Tibial artery (tissue), 4 donors: Measurements from ENCODE around the gene ARMH4.

ENCODE experiments used
- DNase-seq, 2 donors: peaks; one replicate each; pipeline ENCODE4 v3.0.0-alpha.2; 2019
- H3K27ac ChIP-seq, 2 donors: fragments of 200-600 bp; sonication (generic) in 1 of 2; 1 replicate in 1 of 2; 2 replicates in 1 of 2; pipeline ENCODE4 v1.5.1; 2018 to 2019; ENCODE audit warnings: mild to moderate bottlenecking in 1 of 2
- H3K27me3 ChIP-seq, 2 donors: fragments of 200-600 bp; sonication (generic) in 1 of 2; one replicate each; pipeline versions ENCODE4 v1.5.1 to v1.6.0; 2016 to 2019
- H3K36me3 ChIP-seq, 3 donors: fragments of 200-600 bp; sonication (generic) in 2 of 3; one replicate each; pipeline ENCODE4 v1.5.1; 2016 to 2019; ENCODE audit warnings: mild to moderate bottlenecking in 2 of 3
- H3K4me1 ChIP-seq, 4 donors: fragments of 200-600 bp; sonication (generic) in 2 of 4; 1 replicate in 3 of 4; 2 replicates in 1 of 4; pipeline ENCODE4 v1.5.1; 2016 to 2019
- H3K4me3 ChIP-seq, 2 donors: fragments of 200-600 bp; sonication (generic) in 1 of 2; 1 replicate in 1 of 2; 2 replicates in 1 of 2; pipeline ENCODE4 v1.5.1; 2018 to 2019; ENCODE audit warnings: mild to moderate bottlenecking in 2 of 2
- H3K9me3 ChIP-seq, 3 donors: fragments of 200-600 bp; sonication (generic) in 1 of 3; one replicate each; pipeline ENCODE4 v1.5.1; 2016 to 2019
- CTCF ChIP-seq, 2 experiments: fragments of 200-600 bp in 1 of 2; fragments of 450-650 bp in 1 of 2; IDR thresholded peaks; one replicate each; pipeline ENCODE4 v1.5.1; 2017 to 2019; ENCODE audit warnings: antibody characterized with exemption in 2 of 2, mild to moderate bottlenecking in 1 of 2, moderate library complexity in 1 of 2
- intact Hi-C: fragments of 100-400 bp; cut with DNase I; formaldehyde crosslinking; loops from one replicate; pipeline ENCODE4 v1.15.0; 2023; ENCODE audit warnings: low total_unique reads

ARMH4 gene

GRCh38 chr14:58145936-58146335 lies 6.1 kb downstream of the ARMH4 start:
- intact Hi-C loops: no loop called here
- H3K27ac ChIP-seq: no peak overlapping the region

GRCh38 chr14:58143106-58143505 lies 8.9 kb downstream of the ARMH4 start:
- Histone ChIP-seq H3K27ac (no peak overlapping the region), H3K4me1 (no peaks in the 10 kb centered on the region), H3K4me3 (no peak overlapping the region), H3K9me3 (no peaks in the 10 kb centered on the region), H3K27me3 (no peaks in the 10 kb centered on the region), H3K36me3 (peaks cover 0 to 4% (median 0%) of the 10 kb centered on the region in 3 donors)
- intact Hi-C loops: no loop called here
- TF ChIP-seq CTCF (IDR thresholded peaks at IDR 0.05): no peak
- DNase-seq: no peak

More at GRCh38 chr14:58145936-58146335, 6.1 kb downstream of the ARMH4 start:
- H3K36me3 ChIP-seq: no peaks in the 10 kb centered on the region
- no peaks in the 10 kb centered on the region for H3K27me3 ChIP-seq
- no peak overlapping the region for H3K4me3 ChIP-seq
- no peak for DNase-seq
- H3K9me3 ChIP-seq: no peaks in the 10 kb centered on the region
- TF ChIP-seq CTCF (IDR thresholded peaks at IDR 0.05): no peak
- peaks cover 0 to 4% (median 2%) of the 10 kb centered on the region in 4 donors for H3K4me1 ChIP-seq

DNA sequence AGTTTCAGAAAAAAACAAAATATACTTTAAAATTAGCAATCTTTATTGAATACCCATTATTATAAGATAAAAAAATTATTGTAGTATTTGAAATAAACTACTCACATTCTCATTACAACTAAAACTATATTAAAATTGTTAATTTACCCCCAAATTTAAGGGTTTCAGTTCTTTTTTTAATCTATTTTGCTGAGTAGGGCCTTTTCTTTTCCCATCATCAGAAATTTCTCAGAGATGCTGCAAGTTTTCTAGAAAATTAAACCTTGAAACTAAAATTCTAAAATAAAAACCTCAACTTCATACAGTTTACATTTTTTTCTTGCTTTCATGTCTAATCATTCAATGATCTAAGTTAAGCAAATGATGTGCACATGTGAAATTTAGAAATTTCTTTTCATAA lies 10.1 kb downstream of the ARMH4 start:
- no peak overlapping the region for H3K4me3 ChIP-seq
- intact Hi-C loops: no loop called here
- H3K36me3 ChIP-seq: peaks cover 0 to 9% (median 0%) of the 10 kb centered on the region in 3 donors
- no peak overlapping the region for H3K27ac ChIP-seq
- H3K27me3 ChIP-seq: no peaks in the 10 kb centered on the region
- H3K4me1 ChIP-seq: no peaks in the 10 kb centered on the region
- DNase-seq: no peak
- no peak for TF ChIP-seq CTCF (IDR thresholded peaks at IDR 0.05)
- H3K9me3 ChIP-seq: no peaks in the 10 kb centered on the region

GRCh38 chr14:58138714-58139482 lies 13.1 kb downstream of the ARMH4 start:
- Histone ChIP-seq H3K27ac (no peak overlapping the region), H3K36me3 (peaks cover 0 to 9% (median 0%) of the 10 kb centered on the region in 3 donors), H3K9me3 (no peaks in the 10 kb centered on the region), H3K4me1 (no peaks in the 10 kb centered on the region), H3K4me3 (no peak overlapping the region), H3K27me3 (no peaks in the 10 kb centered on the region)
- no peak for DNase-seq
- intact Hi-C loops: no loop called here
- TF ChIP-seq CTCF (IDR thresholded peaks at IDR 0.05): no peak

GRCh38 chr14:58138031-58138713 lies 13.8 kb downstream of the ARMH4 start:
- no peaks in the 10 kb centered on the region for H3K9me3 ChIP-seq
- DNase-seq: no peak
- H3K27ac ChIP-seq: no peak overlapping the region
- H3K36me3 ChIP-seq: peaks cover 0 to 9% (median 0%) of the 10 kb centered on the region in 3 donors
- H3K4me1 ChIP-seq: no peaks in the 10 kb centered on the region
- no peak for TF ChIP-seq CTCF (IDR thresholded peaks at IDR 0.05)
- intact Hi-C loops: no loop called here
- no peak overlapping the region for H3K4me3 ChIP-seq
- no peaks in the 10 kb centered on the region for H3K27me3 ChIP-seq
